ENCODE data around the gene GNA12.

DNA sequence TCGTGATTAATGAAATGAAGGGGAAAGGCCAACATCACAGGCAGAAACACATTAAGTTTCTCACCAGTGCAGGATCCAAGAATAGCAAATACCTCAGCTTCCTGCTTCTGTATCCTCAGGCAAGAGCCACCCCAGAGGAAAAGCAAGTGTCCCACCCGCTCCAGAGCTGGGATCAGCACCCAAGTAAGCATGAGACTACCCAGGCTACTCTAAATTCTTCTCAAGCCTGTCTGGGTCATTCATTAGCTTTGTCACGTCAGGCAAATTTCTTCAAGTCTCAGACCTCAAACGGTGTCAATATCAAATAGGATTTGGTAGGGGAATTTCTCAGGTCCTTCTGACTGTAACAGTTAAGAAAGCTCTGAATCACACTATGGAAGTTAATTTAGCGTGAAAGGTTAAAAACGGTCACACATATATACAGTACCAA lies 59.0 kb downstream of the GNA12 start:
- TF ChIP-seq EZH2 (IDR thresholded peaks at IDR 0.05), result no peak
- TF ChIP-seq, protein P1, sequence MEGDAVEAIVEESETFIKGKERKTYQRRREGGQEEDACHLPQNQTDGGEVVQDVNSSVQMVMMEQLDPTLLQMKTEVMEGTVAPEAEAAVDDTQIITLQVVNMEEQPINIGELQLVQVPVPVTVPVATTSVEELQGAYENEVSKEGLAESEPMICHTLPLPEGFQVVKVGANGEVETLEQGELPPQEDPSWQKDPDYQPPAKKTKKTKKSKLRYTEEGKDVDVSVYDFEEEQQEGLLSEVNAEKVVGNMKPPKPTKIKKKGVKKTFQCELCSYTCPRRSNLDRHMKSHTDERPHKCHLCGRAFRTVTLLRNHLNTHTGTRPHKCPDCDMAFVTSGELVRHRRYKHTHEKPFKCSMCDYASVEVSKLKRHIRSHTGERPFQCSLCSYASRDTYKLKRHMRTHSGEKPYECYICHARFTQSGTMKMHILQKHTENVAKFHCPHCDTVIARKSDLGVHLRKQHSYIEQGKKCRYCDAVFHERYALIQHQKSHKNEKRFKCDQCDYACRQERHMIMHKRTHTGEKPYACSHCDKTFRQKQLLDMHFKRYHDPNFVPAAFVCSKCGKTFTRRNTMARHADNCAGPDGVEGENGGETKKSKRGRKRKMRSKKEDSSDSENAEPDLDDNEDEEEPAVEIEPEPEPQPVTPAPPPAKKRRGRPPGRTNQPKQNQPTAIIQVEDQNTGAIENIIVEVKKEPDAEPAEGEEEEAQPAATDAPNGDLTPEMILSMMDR (IDR thresholded peaks at IDR 0.05), result no peak

Measured in neural progenitor cell (in vitro differentiated cells).